GM21723 (cell line): Measurements from ENCODE around the gene SLC27A3.
"Not testable (repeated sequence)": the region's sequence is repeated elsewhere in the genome, so short reads cannot be mapped to it uniquely, and the experiment has no call there.

Experiments used
- ATAC-seq: cut with Tn5 transposase; IDR thresholded peaks from one replicate; pipeline ENCODE4 v1.9.1; 2021; ENCODE audit warnings: mild to moderate bottlenecking, moderate library complexity; ENCODE audit not compliant: unreplicated experiment

Gene SLC27A3

GRCh38 chr1:153760440-153760839 lies 14.8 kb upstream of the SLC27A3 start:
- ATAC-seq: no peak

DNA sequence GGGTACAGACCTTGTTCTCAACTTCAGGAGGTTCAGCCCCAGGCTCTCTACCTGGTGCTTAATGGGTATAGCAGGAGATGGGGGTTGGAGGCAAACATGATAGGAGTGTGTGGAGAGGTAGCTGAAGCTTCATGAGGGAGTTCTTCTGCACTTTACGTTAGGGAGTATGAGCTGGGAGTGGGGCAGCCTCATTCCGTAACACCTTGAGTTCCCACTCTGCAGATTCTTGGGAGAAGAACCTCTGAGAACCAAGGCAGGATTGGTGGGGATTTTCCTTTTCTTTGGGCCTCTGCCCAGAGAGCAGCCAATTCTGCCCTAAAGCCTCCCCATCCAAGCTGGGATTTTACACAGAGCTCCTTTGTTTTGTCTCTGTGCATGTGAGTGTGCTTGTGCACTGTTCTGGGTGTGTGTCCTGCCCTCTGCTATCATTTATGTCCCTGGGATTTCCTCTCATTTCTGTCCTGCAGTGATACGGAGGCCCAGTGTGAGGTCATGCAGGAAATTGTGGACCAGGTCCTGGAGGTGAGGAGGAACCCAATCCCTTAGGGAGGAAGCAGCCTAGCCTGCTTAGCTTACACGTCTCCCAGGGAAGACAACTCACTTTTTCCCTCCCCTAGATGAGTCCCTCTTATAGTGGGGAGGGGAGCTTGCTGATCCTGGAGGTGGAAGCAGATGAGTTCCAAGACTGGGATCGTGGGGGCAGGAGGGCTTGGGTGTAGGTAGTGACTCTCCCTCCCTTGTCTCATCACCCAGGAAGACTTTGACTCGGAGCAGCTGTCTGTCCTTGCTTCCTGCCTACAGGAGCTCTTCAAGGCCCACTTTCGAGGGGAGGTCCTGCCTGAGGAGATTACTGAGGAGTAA lies 11.6 kb upstream of the SLC27A3 start:
- no peak for ATAC-seq

DNA sequence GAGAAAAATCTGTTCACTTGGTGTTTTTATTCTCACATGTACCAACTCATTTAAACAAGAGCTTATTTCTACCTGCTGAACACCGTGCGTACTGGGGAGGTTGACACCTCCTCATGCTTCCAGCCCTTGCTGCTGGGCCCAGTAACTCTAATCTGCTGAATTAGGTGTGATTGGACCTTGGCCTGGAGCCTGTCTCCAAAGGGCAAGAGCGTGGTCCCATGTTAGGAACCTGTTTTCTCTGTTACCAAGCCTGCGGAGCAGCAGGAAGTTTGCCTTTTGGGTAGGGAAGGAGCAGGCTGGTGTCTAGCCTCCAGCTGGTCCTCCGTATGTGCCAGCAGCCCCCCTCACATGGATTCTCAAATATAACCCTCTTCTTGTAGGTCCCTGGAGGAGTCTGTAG lies 10.9 kb upstream of the SLC27A3 start:
- no peak for ATAC-seq

DNA sequence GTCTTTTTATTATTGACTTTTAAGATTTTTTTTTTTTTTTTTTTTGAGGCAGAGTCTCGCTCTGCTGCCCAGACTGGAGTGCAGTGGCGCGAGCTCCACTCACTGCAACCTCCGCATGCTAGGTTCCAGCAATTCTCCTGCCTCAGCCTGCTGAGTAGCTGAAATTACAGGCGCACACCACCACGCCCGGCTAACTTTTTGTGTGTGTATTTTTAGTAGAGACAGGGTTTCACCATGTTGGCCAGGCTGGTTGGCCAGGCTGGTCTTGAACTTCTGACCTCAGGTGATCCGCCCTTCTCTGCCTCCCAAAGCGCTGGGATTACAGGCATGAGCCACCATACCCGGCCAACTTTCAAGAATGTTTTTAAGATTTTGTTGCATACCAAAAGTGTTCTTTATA lies 8.5 kb upstream of the SLC27A3 start:
- not testable (repeated sequence) for ATAC-seq

GRCh38 chr1:153767519-153767918 lies 7.7 kb upstream of the SLC27A3 start:
- ATAC-seq: no peak

DNA sequence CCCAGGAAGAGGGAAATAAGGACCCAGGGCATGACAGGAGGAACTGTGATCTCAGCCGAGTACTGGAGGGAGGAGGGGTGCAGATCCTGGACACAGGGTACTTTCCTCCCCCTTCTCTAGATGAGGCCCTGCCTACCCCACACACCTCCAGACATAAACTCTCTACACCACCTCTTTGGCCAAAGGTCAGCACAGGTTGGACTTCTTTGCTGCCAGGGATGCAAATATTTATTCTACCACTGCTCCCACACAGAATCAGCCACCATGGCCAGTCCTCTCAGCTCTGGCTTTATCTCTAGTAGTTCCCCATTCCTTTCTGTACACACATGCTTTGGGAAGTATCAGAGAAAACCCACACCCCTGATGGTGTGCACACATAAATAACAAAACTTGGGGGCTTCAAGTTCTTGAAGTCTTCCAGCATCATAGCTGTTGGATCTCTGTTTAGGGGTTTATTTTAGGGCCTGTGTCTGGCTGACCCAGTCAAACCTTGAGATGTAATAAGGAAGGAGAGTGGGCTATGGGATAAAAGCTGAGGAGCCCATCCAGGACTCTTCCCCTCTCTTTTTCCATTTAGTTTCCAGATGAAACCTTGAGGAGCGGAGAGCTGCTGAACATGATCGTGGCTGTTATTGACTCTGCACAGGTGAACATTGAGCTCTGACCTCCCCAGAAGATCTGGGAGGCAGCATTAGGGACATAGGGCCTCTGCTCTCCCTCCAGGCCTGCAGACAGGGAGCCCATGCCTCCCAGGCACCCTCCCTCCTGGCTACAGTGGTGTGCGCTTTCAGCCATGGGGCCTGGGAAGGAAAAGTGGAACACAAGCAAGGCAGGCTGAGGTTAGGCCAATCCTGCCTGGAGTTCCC lies 6.7 kb upstream of the SLC27A3 start:
- ATAC-seq: no peak

DNA sequence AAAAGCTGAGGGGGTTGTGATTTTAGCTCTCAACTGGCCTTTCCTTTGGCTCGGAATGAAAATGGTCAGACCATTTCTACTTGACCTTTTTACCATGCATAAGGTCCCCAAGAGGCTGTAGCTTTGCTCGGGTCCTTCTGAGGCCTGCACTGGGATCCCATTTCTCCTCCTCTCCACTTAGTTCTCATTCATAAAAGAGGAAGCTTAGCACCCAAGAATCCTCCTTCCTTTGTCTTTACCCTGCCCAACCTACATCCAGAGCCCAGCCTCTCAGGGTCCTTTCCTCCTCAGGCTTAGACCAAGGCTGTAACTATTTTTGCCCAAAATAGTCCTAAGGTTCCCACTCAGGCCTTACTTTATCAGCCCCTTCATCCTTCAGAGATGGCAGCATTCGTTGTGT lies 6.0 kb upstream of the SLC27A3 start:
- no peak for ATAC-seq

- ATAC-seq: no peak
Observed at GRCh38 chr1:153770797-153771196, 4.4 kb upstream of the SLC27A3 start.

DNA sequence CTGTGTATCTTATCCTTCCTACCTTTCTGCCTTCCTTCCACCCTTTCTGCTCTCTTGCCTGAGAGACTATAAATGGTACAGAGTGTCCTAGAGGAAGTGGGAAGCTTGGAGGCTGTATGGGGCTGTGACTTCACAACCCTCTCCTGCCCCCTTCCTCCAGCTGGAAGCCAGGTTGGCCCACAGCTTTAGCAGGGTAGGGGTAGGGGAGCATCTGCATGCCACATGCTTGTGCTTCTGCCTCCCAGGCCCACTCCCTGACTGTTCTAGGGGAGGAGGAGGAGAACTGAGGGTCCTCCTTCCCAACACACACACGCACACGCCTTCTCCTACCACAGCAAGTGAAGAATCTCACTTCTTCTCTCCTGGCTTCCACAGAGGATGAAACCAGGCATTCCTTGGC lies 3.9 kb upstream of the SLC27A3 start:
- ATAC-seq: no peak

- no peak for ATAC-seq
Observed at GRCh38 chr1:153771841-153772593, 3.2 kb upstream of the SLC27A3 start.

DNA sequence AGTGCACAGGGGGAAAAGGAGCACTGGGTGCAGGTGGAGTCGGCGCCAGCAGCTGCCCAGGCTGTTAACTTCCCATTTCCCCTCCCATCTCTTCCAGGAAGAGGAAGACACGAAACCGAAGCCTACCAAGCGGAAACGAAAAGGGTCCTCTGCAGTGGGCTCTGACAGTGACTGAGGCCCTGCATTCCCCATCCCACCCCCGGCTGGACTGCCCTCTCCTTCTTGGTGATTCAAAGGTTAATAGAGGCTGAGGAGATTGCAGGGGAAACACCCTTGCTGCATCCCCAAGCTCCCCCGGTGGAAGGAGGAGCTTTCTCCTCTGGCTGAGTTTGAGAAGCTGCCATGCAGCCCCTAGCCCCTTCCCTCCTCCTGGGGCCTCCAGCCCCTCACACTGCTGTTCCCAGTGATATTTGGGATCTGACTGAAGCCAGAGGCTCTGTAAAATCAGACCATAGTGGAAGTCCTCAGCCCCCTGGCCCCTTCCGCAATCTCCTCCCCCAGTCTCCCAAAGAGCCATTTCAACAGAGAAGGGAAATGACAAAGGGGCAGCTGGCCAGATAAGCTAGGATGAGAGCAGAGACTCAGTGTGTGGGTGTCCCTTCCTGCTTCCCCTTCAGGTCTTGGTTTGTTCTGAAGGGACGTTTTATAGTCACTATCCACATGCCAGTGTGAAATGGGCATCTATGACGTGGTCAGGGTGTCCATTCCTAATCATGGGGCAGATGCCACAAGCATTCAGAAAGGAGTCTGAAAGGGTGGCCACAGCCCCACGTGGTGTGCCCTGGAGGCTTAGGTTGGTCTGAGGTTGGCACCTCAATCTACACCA lies 1.9 kb upstream of the SLC27A3 start:
- ATAC-seq: no peak

GRCh38 chr1:153774026-153774595 lies 1.1 kb upstream of the SLC27A3 start:
- no peak for ATAC-seq

GRCh38 chr1:153775458-153776327 lies 486 bp downstream of the SLC27A3 start:
- peak; percentile 59 for ATAC-seq

GRCh38 chr1:153776352-153776751 lies 1.1 kb downstream of the SLC27A3 start:
- no peak for ATAC-seq

GRCh38 chr1:153776845-153777370 lies 1.7 kb downstream of the SLC27A3 start:
- ATAC-seq: no peak

DNA sequence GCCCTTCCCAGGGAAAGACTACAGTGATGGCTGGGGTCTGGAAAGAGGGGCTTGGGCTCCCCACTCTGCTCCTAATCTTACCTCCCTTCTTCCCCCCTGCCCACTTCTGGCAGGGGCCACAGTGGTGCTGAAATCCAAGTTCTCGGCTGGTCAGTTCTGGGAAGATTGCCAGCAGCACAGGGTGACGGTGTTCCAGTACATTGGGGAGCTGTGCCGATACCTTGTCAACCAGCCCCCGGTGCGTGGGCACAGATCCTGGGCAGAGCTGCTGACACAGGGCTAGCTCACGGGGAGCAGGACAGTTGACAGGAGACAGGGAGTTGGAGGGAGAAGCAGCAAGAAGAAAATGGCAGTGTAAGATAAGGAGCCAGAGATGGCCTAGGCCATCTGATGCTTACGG lies 2.4 kb downstream of the SLC27A3 start:
- ATAC-seq: no peak

DNA sequence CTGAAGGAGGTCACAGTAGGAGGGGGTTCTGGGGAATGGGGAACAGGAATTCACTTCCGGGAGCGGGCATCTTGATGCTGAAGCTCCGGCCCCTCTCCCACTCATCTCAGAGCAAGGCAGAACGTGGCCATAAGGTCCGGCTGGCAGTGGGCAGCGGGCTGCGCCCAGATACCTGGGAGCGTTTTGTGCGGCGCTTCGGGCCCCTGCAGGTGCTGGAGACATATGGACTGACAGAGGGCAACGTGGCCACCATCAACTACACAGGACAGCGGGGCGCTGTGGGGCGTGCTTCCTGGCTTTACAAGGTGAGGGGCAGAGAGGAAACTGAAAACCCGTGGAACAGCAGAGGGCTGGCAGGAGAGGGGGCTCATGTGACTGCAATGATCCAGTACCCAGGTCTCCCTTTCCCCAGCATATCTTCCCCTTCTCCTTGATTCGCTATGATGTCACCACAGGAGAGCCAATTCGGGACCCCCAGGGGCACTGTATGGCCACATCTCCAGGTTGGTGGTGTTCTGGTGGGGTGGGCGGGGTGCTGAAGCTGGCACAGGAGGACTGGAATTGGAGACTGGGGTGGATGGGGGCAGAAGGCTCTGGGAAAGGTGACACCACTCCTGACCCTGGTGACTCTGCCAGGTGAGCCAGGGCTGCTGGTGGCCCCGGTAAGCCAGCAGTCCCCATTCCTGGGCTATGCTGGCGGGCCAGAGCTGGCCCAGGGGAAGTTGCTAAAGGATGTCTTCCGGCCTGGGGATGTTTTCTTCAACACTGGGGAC lies 3.0 kb downstream of the SLC27A3 start:
- no peak for ATAC-seq
